ENCODE measurements around the gene FLT1. TPM values are rescaled to one million over a fixed set of nuclear protein-coding genes. Genes with fewer than 3 reads are reported as not detected.

Gene FLT1
- total and polyA plus RNA-seq, 2 donors (not counting 1 experiment from before 2014, with no cell fraction given): 1.3 to 2.5 TPM

DNA sequence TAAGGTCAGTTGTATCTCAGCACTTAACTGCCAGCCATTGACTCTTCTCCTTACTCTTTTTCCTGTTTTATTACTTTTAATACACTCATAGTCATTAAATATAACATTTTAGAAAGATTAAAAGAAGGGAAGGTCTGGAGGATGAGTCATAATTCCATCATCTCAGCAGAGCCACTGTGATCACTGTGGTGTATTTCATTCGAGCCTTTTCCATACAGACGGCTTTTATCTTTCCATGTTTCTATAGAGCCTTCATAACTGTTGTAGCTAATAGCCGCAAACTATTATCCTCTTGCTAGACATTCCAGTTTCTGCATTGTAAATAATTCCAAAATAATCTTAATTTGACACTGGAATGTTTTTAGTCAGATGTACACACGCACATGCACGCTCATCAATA, 4.7 kb upstream of the FLT1 start:
- Histone ChIP-seq H3K4me1 (ENCODE audit: control insufficient read depth, extremely low read depth, insufficient read depth, low read length) (no peaks in the 10 kb centered on the region), H2AFZ (ENCODE audit: low read length) (no peak overlapping the region), H3K27ac (ENCODE audit: insufficient read depth, low read length) (no peak overlapping the region), H3K4me3 (replicated peaks in 1 of 4; ENCODE audit: control extremely low read depth in 1 of 4, insufficient read depth in 1 of 4, low read depth in 3 of 4, low read length in 4 of 4) (no peak overlapping the region), H3K9ac (ENCODE audit: insufficient read depth, low read length) (no peak overlapping the region), H3K36me3 (ENCODE audit: control insufficient read depth, insufficient read depth, low read length) (no peaks in the 10 kb centered on the region), H3K79me2 (ENCODE audit: control insufficient read depth, insufficient read depth, low read length) (no peaks in the 10 kb centered on the region), H4K20me1 (ENCODE audit: control insufficient read depth, extremely low read depth, insufficient read depth, low read length) (no peaks in the 10 kb centered on the region), H3K27me3 (ENCODE audit: control insufficient read depth, insufficient read depth, low read length) (peaks cover 31% of the 10 kb centered on the region), H3K9me3 (ENCODE audit: control insufficient read depth, insufficient read depth, low read depth, low read length) (no peaks in the 10 kb centered on the region), H3K4me2 (ENCODE audit: extremely low read depth, insufficient read depth, low read length) (no peak overlapping the region)
- TF ChIP-seq, protein P1, sequence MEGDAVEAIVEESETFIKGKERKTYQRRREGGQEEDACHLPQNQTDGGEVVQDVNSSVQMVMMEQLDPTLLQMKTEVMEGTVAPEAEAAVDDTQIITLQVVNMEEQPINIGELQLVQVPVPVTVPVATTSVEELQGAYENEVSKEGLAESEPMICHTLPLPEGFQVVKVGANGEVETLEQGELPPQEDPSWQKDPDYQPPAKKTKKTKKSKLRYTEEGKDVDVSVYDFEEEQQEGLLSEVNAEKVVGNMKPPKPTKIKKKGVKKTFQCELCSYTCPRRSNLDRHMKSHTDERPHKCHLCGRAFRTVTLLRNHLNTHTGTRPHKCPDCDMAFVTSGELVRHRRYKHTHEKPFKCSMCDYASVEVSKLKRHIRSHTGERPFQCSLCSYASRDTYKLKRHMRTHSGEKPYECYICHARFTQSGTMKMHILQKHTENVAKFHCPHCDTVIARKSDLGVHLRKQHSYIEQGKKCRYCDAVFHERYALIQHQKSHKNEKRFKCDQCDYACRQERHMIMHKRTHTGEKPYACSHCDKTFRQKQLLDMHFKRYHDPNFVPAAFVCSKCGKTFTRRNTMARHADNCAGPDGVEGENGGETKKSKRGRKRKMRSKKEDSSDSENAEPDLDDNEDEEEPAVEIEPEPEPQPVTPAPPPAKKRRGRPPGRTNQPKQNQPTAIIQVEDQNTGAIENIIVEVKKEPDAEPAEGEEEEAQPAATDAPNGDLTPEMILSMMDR (conservative IDR thresholded peaks at IDR 0.05 in 1 of 2, IDR thresholded peaks at IDR 0.05 in 1 of 2; ENCODE audit: low read depth in 1 of 2, low read length in 2 of 2): no peak
- no peak for TF ChIP-seq EZH2 (IDR thresholded peaks at IDR 0.05; ENCODE audit: low read length, missing control alignments)
- no peak for DNase-seq (ENCODE audit: low read depth in 2 of 2)

DNA sequence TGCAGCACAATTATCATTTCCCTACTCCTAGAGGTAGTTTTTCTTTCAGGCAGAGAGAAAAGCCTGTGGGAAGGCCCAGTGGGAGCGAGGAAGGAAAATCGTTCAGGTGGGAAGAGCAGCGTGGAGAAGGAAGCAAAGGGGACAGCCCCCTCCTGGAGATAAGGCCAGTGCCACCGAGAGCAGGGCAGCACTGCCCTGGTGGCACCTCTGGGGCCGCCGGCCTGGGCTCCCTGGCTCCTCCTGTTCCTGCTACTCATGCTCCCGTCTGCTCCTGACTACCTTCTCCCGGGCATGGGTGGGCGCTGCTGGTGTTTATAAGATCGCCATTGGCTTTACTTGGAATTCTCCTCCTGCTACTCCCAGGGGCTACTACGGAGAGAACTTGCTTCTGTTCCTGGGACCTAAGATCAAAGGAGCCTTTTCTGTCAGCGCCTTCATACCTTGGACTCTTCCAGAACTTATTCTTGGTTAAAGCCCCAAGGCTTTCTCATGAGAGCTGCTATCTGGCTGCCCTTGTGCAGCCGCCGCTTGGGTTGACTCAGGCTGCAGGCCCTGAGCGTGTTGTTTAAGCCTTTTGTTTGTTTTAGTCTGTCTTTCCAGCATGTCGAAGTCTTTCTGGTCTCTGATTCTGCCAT, 3.7 kb upstream of the FLT1 start:
- H3K9me3 ChIP-seq (ENCODE audit: control insufficient read depth, insufficient read depth, low read depth, low read length): no peaks in the 10 kb centered on the region
- TF ChIP-seq, protein P1 (conservative IDR thresholded peaks at IDR 0.05 in 1 of 2, IDR thresholded peaks at IDR 0.05 in 1 of 2; ENCODE audit: low read depth in 1 of 2, low read length in 2 of 2): no peak
- TF ChIP-seq EZH2 (IDR thresholded peaks at IDR 0.05; ENCODE audit: low read length, missing control alignments): no peak
- DNase-seq (ENCODE audit: low read depth in 2 of 2): no peak
- H2AFZ ChIP-seq (ENCODE audit: low read length): no peak overlapping the region
- no peak overlapping the region for H3K9ac ChIP-seq (ENCODE audit: insufficient read depth, low read length)
- no peaks in the 10 kb centered on the region for H3K36me3 ChIP-seq (ENCODE audit: control insufficient read depth, insufficient read depth, low read length)
- no peaks in the 10 kb centered on the region for H3K4me1 ChIP-seq (ENCODE audit: control insufficient read depth, extremely low read depth, insufficient read depth, low read length)
- no peaks in the 10 kb centered on the region for H3K79me2 ChIP-seq (ENCODE audit: control insufficient read depth, insufficient read depth, low read length)
- H3K4me3 ChIP-seq (replicated peaks in 1 of 4; ENCODE audit: control extremely low read depth in 1 of 4, insufficient read depth in 1 of 4, low read depth in 3 of 4, low read length in 4 of 4): no peak overlapping the region
- H3K4me2 ChIP-seq (ENCODE audit: extremely low read depth, insufficient read depth, low read length): no peak overlapping the region
- no peaks in the 10 kb centered on the region for H4K20me1 ChIP-seq (ENCODE audit: control insufficient read depth, extremely low read depth, insufficient read depth, low read length)
- H3K27ac ChIP-seq (ENCODE audit: insufficient read depth, low read length): no peak overlapping the region
- peaks cover 41% of the 10 kb centered on the region for H3K27me3 ChIP-seq (ENCODE audit: control insufficient read depth, insufficient read depth, low read length)

DNA sequence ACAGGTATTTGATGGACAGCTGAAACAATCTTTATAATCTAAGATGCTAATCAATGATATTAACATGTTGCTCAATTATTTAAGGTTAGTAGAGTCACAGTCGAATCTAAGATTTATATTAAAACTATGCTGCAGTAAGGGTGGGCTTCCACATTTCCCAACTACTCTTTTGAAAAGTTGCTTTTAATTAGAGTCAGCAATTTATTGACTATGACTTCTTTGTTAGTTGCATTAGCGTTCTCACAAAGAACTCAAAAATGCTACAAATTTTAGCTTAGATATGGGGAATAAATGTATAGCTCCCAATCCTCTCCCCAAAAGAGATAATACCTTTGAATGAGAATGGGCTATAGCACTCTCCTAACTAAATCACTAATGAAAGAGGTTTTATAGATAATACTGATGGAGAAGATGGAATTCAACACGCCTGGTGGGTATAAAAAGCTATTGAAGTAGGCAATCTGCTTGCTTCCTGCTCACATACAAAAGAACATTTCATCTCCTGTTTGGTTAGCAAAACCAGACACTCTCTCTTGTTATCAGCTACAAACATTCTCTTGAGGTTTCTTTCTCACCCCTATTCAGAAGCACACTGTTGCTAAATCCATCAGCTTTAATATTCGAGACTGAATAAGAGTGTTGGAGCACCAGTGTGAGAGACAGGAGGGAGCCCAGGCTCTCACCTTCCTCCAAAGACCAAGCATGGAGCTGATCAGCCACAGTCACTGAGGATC, 2.4 kb upstream of the FLT1 start:
- DNase-seq (ENCODE audit: low read depth in 2 of 2): no peak
- H3K79me2 ChIP-seq (ENCODE audit: control insufficient read depth, insufficient read depth, low read length): no peaks in the 10 kb centered on the region
- no peaks in the 10 kb centered on the region for H3K9me3 ChIP-seq (ENCODE audit: control insufficient read depth, insufficient read depth, low read depth, low read length)
- TF ChIP-seq, protein P1 (conservative IDR thresholded peaks at IDR 0.05 in 1 of 2, IDR thresholded peaks at IDR 0.05 in 1 of 2; ENCODE audit: low read depth in 1 of 2, low read length in 2 of 2): no peak
- TF ChIP-seq EZH2 (IDR thresholded peaks at IDR 0.05; ENCODE audit: low read length, missing control alignments): peak; percentile 13
- H2AFZ ChIP-seq (ENCODE audit: low read length): no peak overlapping the region
- no peak overlapping the region for H3K9ac ChIP-seq (ENCODE audit: insufficient read depth, low read length)
- H3K27ac ChIP-seq (ENCODE audit: insufficient read depth, low read length): no peak overlapping the region
- no peaks in the 10 kb centered on the region for H3K4me1 ChIP-seq (ENCODE audit: control insufficient read depth, extremely low read depth, insufficient read depth, low read length)
- H3K4me2 ChIP-seq (ENCODE audit: extremely low read depth, insufficient read depth, low read length): no peak overlapping the region
- H4K20me1 ChIP-seq (ENCODE audit: control insufficient read depth, extremely low read depth, insufficient read depth, low read length): no peaks in the 10 kb centered on the region
- peaks cover 53% of the 10 kb centered on the region for H3K27me3 ChIP-seq (ENCODE audit: control insufficient read depth, insufficient read depth, low read length)
- no peaks in the 10 kb centered on the region for H3K36me3 ChIP-seq (ENCODE audit: control insufficient read depth, insufficient read depth, low read length)
- H3K4me3 ChIP-seq (replicated peaks in 1 of 4; ENCODE audit: control extremely low read depth in 1 of 4, insufficient read depth in 1 of 4, low read depth in 3 of 4, low read length in 4 of 4): no peak overlapping the region

Measured in fibroblast of lung (primary cell).